HL-60/S4 treated with phorbol 12-myristate 13-acetate at 8.2 ng/mL for 4 days and 3 days (cell line): ENCODE results near the gene TRMT10C.
"Not testable (repeated sequence)": the region's sequence is repeated elsewhere in the genome, so short reads cannot be mapped to it uniquely, and the experiment has no call there.

Experiments used
- in situ Hi-C: fragments of 300-500 bp; cut with MboI; formaldehyde crosslinking; loops from 2 replicates; pipeline ENCODE4 v1.15.0; 2022; ENCODE audit warnings: low sequenced_read_pairs

The TRMT10C gene

GRCh38 chr3:101548527-101549105 lies 13.1 kb upstream of the TRMT10C start:
- in situ Hi-C loops, result no loop called here

- in situ Hi-C loops, result no loop called here
Measured at GRCh38 chr3:101549473-101549872, 12.2 kb upstream of the TRMT10C start.

GRCh38 chr3:101551359-101552081 lies 10.1 kb upstream of the TRMT10C start:
- in situ Hi-C loops, result not testable (repeated sequence)

- in situ Hi-C loops, result not testable (repeated sequence)
Measured at GRCh38 chr3:101553381-101553780, 8.3 kb upstream of the TRMT10C start.

GRCh38 chr3:101556064-101556463 lies 5.6 kb upstream of the TRMT10C start:
- in situ Hi-C loops, result no loop called here

- in situ Hi-C loops, result no loop called here
Measured at GRCh38 chr3:101567528-101568317, 6.1 kb downstream of the TRMT10C start.

GRCh38 chr3:101571028-101571895 lies 9.6 kb downstream of the TRMT10C start:
- in situ Hi-C loops, result loop anchor here (10.0 kb wide), 1 partner anchor 104 kb away; the partner anchor contains the start of gene ZBTB11

- in situ Hi-C loops, result loop anchor here (10.0 kb wide), 1 partner anchor 101 kb away; the partner anchor contains the start of gene ZBTB11
Measured at GRCh38 chr3:101573449-101574387, 12.1 kb downstream of the TRMT10C start, which contains the start of gene PCNP. TSS of gene PCNP (plus strand) at chr3:101574180. CDS start at chr3:101574216, 36 bp downstream.

- in situ Hi-C loops, result loop anchor here (10.0 kb wide), 1 partner anchor 100 kb away; the partner anchor contains the start of gene ZBTB11
Measured at GRCh38 chr3:101574388-101575112, 12.9 kb downstream of the TRMT10C start.

- in situ Hi-C loops, result loop anchor here (10.0 kb wide), 1 partner anchor 98 kb away; the partner anchor contains the start of gene ZBTB11
Measured at GRCh38 chr3:101577286-101577685, 15.6 kb downstream of the TRMT10C start.

GRCh38 chr3:101588616-101589015 lies 26.9 kb downstream of the TRMT10C start:
- in situ Hi-C loops, result no loop called here

GRCh38 chr3:101591071-101591470 lies 29.4 kb downstream of the TRMT10C start:
- in situ Hi-C loops, result no loop called here

- in situ Hi-C loops, result no loop called here
Measured at GRCh38 chr3:101602731-101603130, 41.1 kb downstream of the TRMT10C start.

GRCh38 chr3:101603184-101603583 lies 41.5 kb downstream of the TRMT10C start:
- in situ Hi-C loops, result no loop called here

- in situ Hi-C loops, result not testable (repeated sequence)
Measured at GRCh38 chr3:101605398-101605797, 43.7 kb downstream of the TRMT10C start.

GRCh38 chr3:101611023-101611422 lies 49.4 kb downstream of the TRMT10C start:
- in situ Hi-C loops, result no loop called here

- in situ Hi-C loops, result not testable (repeated sequence)
Measured at GRCh38 chr3:101613014-101613413, 51.3 kb downstream of the TRMT10C start.

- in situ Hi-C loops, result no loop called here
Measured at GRCh38 chr3:101615525-101615924, 53.9 kb downstream of the TRMT10C start.
